Cortex of kidney (tissue), 1 donor: Measurements from ENCODE around the gene PIEZO2.

Experiments used
- DNase-seq: peaks from one replicate; lab custom pipeline; 2025; lab: John Stamatoyannopoulos, UW

Gene PIEZO2

GRCh38 chr18:10745971-10746370 is 403.4 kb downstream of the PIEZO2 start:
- no peak for DNase-seq

GRCh38 chr18:10745219-10745618 is 404.1 kb downstream of the PIEZO2 start:
- no peak for DNase-seq

- no peak for DNase-seq
These were observed 405.6 kb downstream of the PIEZO2 start for GRCh38 chr18:10743766-10744165.

- DNase-seq, result no peak
These were observed 410.2 kb downstream of the PIEZO2 start for GRCh38 chr18:10739152-10739551.

- DNase-seq, result no peak
These were observed 412.4 kb downstream of the PIEZO2 start for GRCh38 chr18:10736984-10737383.

- DNase-seq, result no peak
These were observed 416.4 kb downstream of the PIEZO2 start for GRCh38 chr18:10732990-10733389.

- DNase-seq, result no peak
These were observed 421.9 kb downstream of the PIEZO2 start for GRCh38 chr18:10727477-10727876.

- DNase-seq, result no peak
These were observed 422.9 kb downstream of the PIEZO2 start for GRCh38 chr18:10726198-10727068.

GRCh38 chr18:10724666-10725065 is 424.7 kb downstream of the PIEZO2 start:
- no peak for DNase-seq

- DNase-seq, result no peak
These were observed 425.9 kb downstream of the PIEZO2 start for GRCh38 chr18:10723496-10723895.

GRCh38 chr18:10718809-10719208 is 430.6 kb downstream of the PIEZO2 start:
- DNase-seq, result no peak

GRCh38 chr18:10715791-10716190 is 433.6 kb downstream of the PIEZO2 start:
- DNase-seq, result no peak

GRCh38 chr18:10713409-10713808 is 436.0 kb downstream of the PIEZO2 start:
- no peak for DNase-seq

- no peak for DNase-seq
These were observed 442.1 kb downstream of the PIEZO2 start for GRCh38 chr18:10707294-10707693.

- no peak for DNase-seq
These were observed 443.6 kb downstream of the PIEZO2 start for GRCh38 chr18:10705786-10706185.

GRCh38 chr18:10705291-10705690 is 444.1 kb downstream of the PIEZO2 start:
- no peak for DNase-seq

- DNase-seq, result no peak
These were observed 447.2 kb downstream of the PIEZO2 start for GRCh38 chr18:10702206-10702605.

- DNase-seq, result no peak
These were observed 459.0 kb downstream of the PIEZO2 start for GRCh38 chr18:10690366-10690765.

GRCh38 chr18:10690035-10690329 is 459.4 kb downstream of the PIEZO2 start:
- DNase-seq, result no peak

GRCh38 chr18:10689236-10690034 is 459.9 kb downstream of the PIEZO2 start:
- no peak for DNase-seq

- DNase-seq, result no peak
These were observed 460.6 kb downstream of the PIEZO2 start for GRCh38 chr18:10688766-10689165.

- DNase-seq, result no peak
These were observed 462.0 kb downstream of the PIEZO2 start for GRCh38 chr18:10687161-10687925.

- no peak for DNase-seq
These were observed 463.1 kb downstream of the PIEZO2 start for GRCh38 chr18:10686308-10686707.
